DMS114 treated with DMSO at 0.1 percent for 48 hours (cell line): ENCODE results near the gene GMDS.

Source experiments
- DNase-seq: peaks from one replicate; lab custom pipeline; 2025; ENCODE audit not compliant: unreplicated experiment; lab: John Stamatoyannopoulos, UW

Gene GMDS

GRCh38 chr6:2245103-2245876 lies at the start of gene GMDS:
Gene GMDS, minus strand, starts transcription at chr6:2245605.
- peak; percentile 72 for DNase-seq

DNA sequence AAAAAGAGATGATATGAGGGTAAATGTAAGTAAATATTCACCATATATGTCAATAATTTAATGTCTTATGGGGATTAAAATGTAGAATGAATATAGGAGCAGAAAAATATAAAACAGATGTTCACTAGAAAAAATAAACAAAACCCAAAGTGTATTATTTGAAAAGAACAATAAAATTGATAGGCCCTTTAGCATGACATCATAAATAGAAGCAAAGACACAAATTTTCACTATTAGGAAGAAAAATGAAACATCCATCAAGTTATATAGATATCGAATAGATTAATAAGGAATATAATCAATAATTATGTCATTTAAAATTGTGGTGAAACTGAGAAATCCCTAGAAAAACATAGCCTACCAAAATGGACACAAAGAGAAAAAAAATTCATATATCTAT lies 40.1 kb upstream of the GMDS start:
- no peak for DNase-seq

- DNase-seq, result no peak
Observed at GRCh38 chr6:2275892-2276242, 30.5 kb upstream of the GMDS start.

GRCh38 chr6:2274981-2275891 lies 29.8 kb upstream of the GMDS start:
- no peak for DNase-seq

DNA sequence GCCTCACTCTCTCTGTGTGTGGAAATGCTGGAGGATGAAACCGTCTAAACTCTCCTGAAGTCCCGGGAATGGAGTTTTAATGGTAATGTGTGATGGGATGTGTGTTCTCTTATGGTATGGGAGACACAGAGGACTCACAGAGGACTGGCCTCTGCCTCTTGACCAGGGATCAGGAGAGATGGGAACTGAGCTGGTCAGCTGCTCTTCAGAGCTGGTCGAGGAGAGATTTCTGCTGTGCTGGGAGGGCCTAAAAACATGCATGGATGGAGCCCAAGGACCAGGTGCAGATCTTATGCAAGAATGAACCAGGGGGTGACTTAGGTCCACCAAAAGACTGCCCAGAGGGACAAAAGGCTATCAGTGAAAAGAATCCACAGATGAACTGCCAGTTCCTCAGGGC lies 27.3 kb upstream of the GMDS start:
- DNase-seq, result no peak

DNA sequence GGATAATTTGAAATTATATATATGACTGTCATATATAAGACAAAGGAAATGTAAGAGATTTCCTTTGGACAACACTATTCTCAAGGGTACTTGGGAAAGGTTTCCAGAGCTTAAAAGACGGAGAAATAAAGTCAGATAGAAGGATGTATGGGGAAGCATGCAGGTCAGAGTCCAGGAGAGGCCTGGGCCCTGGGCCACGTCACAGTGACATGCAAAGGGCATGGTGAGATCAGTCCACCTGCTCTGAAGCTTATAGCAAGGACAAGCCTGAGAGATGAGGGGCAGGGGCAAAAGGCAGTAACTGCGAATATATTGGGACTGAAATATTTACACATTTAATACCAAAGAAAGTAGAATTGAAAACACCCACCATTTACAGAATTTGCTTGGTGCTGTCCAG lies 24.6 kb upstream of the GMDS start:
- no peak for DNase-seq

- no peak for DNase-seq
Observed at GRCh38 chr6:2266841-2267240, 21.4 kb upstream of the GMDS start.

- DNase-seq, result no peak
Observed at GRCh38 chr6:2266031-2266795, 20.8 kb upstream of the GMDS start.

DNA sequence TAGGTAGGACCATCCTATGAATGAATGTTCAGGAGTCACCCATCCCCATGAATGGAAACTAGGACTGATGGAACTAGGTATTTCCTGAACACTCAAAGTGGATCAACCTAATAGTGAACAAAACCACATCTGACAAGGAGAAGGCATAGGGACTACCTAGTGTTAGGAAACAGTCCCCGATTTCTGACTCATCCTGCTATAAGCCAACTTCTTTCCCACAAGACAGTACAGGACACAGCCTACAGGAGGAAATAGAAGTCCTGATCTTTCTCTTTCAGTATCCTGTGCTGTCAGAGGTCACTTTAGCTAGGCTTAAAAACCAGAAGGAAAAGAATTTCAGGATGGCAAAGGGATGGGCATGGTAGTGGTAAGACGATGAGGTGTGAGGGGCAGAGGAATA lies 19.5 kb upstream of the GMDS start:
- DNase-seq, result no peak

DNA sequence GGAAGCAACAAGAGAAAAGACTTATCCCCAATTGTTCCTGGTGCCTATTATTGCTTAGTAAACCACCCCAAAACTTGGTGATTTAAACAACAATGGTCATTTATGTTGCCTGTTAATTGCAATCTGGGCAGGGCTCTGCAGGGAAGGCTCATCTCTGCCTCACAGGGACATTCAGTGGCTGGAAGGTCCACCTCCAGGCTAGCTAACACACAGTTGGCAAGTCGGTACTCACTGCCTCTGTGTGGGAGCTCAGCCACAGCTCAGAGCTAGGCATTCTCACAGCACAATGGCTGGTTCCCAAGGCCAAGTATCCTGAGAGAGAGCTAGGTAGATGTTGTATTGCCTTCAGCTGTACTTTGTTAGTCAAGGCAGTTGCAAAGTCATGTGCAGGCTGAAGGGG lies 18.5 kb upstream of the GMDS start:
- no peak for DNase-seq

DNA sequence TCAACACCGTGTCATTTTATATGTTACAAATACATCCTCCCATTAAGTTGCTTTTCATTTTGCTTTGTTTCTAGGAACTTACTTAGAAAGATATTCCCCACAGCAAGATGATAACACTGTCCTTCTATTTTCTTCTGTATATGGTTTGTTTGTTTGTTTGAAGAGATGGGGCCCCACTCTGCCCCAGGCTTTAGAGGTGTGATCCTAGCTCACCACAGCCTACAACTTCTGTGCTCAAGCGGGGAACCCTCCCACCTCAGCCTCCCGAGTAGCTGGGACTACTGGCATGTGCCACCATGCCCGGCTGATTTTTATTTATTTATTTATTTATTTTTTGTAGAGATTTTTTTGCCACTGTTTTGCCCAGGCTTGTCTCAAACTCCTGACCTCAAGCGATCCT lies 14.2 kb upstream of the GMDS start:
- no peak for DNase-seq

DNA sequence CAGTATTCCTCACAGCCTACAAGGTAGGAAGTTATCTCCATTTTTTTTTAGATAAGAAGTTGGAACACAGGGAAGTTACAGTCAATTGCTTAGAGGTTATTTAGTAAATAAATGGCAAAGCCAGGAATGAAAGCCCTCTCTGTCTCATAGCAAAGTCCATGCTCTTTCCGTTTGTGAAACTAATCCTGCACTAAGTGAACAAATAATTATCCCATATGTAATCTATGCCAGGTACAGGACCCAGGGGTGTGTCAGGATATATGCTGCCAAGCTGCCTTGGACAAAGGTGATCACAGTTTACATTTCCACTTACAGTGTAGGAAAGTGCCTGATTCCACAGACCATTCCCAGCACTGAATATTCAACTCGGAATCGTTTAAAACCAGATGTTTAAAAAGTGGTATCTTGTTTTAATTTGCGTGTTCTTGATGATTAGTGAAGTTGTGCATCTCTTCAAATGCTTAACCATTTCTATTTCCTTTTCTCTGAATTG lies 13.6 kb upstream of the GMDS start:
- DNase-seq, result no peak

- no peak for DNase-seq
Observed at GRCh38 chr6:2258112-2258511, 12.7 kb upstream of the GMDS start.

- DNase-seq, result no peak
Observed at GRCh38 chr6:2257363-2257762, 12.0 kb upstream of the GMDS start.

DNA sequence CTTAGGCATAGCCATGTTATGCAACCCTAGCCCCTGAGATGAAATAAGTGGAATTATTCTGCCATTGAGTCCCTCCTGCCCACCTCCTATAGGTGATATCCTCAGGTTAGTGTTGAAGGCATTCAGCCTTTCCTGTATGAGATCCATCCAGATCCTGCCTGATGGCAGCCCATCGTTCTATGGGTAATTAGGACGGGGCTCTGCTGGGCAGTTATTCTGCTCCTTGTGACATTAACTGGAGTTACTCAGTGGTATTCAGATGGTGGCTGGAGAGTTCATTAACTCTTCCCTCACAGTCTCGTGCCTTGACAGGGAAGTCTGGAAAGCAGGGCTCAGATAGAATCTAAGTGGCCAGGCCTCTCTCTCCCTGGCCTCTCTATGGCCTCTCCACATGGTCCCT lies 9.3 kb upstream of the GMDS start:
- no peak for DNase-seq

- no peak for DNase-seq
Observed at GRCh38 chr6:2249126-2249525, 3.7 kb upstream of the GMDS start.

DNA sequence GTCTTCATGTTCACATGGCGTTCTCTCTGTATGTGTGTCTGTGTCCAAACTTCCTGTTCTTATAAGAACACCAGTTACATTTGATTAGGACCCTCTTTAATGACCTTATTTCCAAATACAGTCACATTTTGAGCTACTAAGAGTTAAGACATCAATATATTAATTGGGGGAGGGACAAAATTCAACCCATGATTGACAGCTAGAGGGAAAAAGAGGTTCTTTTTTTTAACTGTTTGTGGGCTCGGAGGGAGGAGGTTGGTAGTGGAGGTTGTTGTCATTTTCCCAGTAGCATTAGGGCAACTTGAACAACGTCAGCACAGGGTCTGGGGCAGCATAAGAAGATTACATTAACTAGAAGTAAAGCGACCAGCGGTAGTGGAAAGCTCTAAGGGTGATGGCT lies 2.3 kb upstream of the GMDS start:
- DNase-seq, result no peak

GRCh38 chr6:2245877-2246863 lies 765 bp upstream of the GMDS start:
- no peak for DNase-seq

DNA sequence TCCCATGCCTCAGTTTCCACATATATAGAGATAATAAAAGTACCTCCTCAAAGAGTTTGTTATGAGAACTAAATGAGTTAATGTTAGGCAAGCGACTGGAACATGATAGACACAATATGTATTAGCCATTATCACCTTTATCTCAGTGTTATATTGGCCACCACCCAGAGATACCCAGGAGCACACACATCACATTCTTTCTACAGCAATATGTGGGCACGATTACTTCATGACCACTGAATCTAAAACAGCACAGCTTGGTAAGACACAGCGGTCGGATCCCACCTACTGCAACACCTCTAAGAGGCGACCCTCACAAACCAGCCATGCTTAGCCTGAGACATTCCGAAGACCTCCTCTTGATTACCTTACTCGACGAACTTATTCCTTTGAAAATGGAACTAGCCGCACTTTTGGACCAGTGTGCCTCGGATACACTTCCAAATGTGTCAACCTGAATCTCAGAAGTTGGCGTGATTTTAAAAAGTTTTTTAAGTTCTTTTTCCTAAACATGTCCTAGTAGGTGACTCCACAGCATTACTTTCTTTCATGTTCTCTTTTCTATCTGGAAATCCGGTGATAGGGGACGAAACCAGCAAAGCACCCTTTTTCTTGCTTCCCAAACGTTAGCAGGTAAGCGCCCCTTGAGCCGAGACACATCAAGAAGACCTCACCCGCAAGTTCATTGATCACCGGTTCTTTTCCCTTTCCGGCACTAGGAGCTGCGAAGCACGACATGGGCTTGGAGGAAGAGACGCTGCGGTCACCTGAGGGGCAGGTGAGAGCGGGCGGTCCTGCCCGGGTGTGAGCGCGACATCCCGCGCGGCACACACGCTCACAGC lies 923 bp downstream of the GMDS start:
- no peak for DNase-seq
